Activated CD4-positive, alpha-beta T cell treated with anti-CD3 and anti-CD28 coated beads for 36 hours (primary cell): ENCODE results near the gene TBCD. TPM values are rescaled to one million over a fixed set of nuclear protein-coding genes. Genes with fewer than 3 reads are reported as not detected.

Experiments
- ATAC-seq: fragments of 200-7000 bp; cut with Tn5 transposase; one replicate; pipeline ENCODE4 v1.10.0; 2021; ENCODE audit warnings: mild to moderate bottlenecking, moderate library complexity
- CTCF ChIA-PET: fragments of 350-600 bp; sonication (Branson Sonifier 250); formaldehyde crosslinking; loops from one replicate; lab custom pipeline; 2021; ENCODE audit warnings: antibody characterized with exemption; lab: Charles Lee
- POLR2A ChIA-PET: fragments of 350-600 bp; sonication (Branson Sonifier 250); formaldehyde crosslinking; loops from one replicate; lab custom pipeline; 2021; ENCODE audit warnings: antibody characterized with exemption, inconsistent platforms; lab: Charles Lee
- DNase-seq: peaks from one replicate; pipeline ENCODE4 v3.0.0-alpha.2; 2020
- H3K27ac Mint-ChIP-seq: one replicate; pipeline ENCODE4 v1.8.0; 2021; ENCODE audit warnings: mixed read lengths
- H3K27me3 Mint-ChIP-seq: one replicate; pipeline ENCODE4 v1.8.0; 2021; ENCODE audit warnings: mixed read lengths
- H3K36me3 Mint-ChIP-seq: one replicate; pipeline ENCODE4 v1.8.0; 2021; ENCODE audit warnings: low read depth, mixed read lengths
- H3K4me1 Mint-ChIP-seq: one replicate; pipeline ENCODE4 v1.8.0; 2021; ENCODE audit warnings: mixed read lengths
- H3K4me3 Mint-ChIP-seq: one replicate; pipeline ENCODE4 v1.8.0; 2021; ENCODE audit warnings: mild to moderate bottlenecking, moderate library complexity, mixed read lengths
- H3K9me3 Mint-ChIP-seq: one replicate; pipeline ENCODE4 v1.8.0; 2021; ENCODE audit warnings: low read depth, mixed read lengths
- intact Hi-C, 2 experiments: fragments of 100-400 bp; cut with DNase I in 1 of 2; cut with micrococcal nuclease in 1 of 2; formaldehyde crosslinking; loops; one replicate each; pipeline versions ENCODE4 v1.14.2 to v1.15.1; 2022 to 2024; cut with DNase I, micrococcal nuclease
- total RNA-seq, 2 experiments: library from RNA; stranded (reverse); gene quantifications; one replicate each; pipeline ENCODE4 v1.2.3, GENCODE V29; 2021

The TBCD gene
- total RNA-seq, 2 experiments from 2014 or later: 83.3 to 97.2 TPM

DNA sequence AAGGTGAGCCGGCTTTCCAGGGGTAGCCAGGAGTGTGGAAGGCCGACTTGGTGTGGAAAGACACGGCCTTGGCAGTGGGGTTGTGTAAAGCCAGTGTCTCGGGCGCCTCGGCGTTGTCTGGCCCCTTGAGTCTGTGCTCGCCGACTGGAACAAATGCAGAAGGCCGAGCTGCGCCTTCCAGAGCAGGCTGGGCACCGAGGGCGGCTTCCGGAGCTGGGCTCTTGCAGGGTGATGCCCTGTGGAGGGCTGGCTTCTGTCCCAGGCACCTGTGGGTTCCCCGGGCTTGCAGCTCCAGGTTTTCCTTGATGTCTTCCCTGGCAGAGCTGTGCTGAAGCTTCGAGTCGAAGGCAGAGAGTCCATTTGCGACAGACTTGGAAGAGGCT is 79.9 kb downstream of the TBCD start:
- no peak for DNase-seq
- Mint-ChIP-seq H3K27me3 (no peaks in the 10 kb centered on the region), H3K36me3 (peaks cover 31% of the 10 kb centered on the region), H3K9me3 (no peaks in the 10 kb centered on the region), H3K4me1 (no peaks in the 10 kb centered on the region), H3K27ac (no peak overlapping the region), H3K4me3 (no peak overlapping the region)
- intact Hi-C loops: no loop called here
- no peak for ATAC-seq
- ChIA-PET POLR2A (no interaction called here), CTCF (no interaction called here)

DNA sequence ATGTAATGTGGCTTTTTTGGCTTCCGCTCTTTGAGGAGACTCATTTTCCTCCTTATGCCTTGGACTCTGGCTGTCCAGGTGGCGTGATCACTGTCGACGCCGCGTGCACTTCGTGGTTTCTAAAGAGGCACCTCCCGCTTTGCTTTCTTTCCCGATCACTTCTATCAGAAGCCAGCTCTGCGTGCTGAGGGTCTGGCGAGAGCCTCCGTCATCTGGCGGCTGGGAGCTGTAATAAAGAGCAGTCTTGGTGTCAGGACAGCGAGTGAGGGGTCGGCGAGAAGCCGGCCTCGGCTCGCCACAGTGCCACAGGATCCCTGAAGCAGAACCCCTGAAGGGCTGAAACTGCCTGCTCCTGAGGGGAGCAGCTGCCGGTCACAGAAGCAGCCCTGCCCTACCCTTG is 80.5 kb downstream of the TBCD start:
- H3K27ac Mint-ChIP-seq: no peak overlapping the region
- no peak for ATAC-seq
- intact Hi-C loops: no loop called here
- no peak overlapping the region for H3K4me3 Mint-ChIP-seq
- POLR2A ChIA-PET: no interaction called here
- H3K27me3 Mint-ChIP-seq: no peaks in the 10 kb centered on the region
- peaks cover 26% of the 10 kb centered on the region for H3K36me3 Mint-ChIP-seq
- no peak for DNase-seq
- H3K4me1 Mint-ChIP-seq: no peaks in the 10 kb centered on the region
- no peaks in the 10 kb centered on the region for H3K9me3 Mint-ChIP-seq
- CTCF ChIA-PET: no interaction called here

DNA sequence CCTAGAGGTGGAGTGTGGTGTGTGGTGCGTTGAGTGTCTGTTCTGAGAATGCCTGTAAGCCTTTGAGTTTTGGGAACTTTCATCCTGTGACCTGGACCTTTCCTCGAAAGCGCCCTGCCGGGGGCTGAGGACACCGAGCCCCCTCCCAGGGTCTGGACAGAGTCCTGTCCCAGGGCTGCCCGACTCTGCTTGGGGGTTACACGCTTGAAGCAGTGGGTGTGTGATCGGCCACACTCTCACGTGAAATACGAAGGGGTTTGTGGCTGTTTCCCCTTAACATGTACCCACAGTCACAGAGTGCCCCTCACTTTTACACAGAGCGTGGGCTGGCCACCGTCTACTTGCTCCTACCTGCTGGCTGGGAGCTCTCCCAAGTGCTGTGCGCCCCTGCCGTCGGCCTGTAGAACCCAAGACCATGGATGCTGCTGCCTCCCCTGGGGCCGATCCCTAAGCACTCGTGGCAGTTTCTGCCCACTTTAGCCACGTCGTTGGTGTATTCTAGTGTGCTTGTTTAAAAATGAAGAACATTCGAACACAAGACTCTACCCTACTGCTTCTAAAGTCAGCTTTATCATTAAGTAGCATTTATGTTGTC is 81.1 kb downstream of the TBCD start:
- Mint-ChIP-seq H3K4me3 (no peak overlapping the region), H3K27ac (no peak overlapping the region), H3K36me3 (peaks cover 20% of the 10 kb centered on the region), H3K27me3 (no peaks in the 10 kb centered on the region), H3K4me1 (no peaks in the 10 kb centered on the region), H3K9me3 (no peaks in the 10 kb centered on the region)
- intact Hi-C loops: no loop called here
- no peak for ATAC-seq
- DNase-seq: no peak
- ChIA-PET CTCF (no interaction called here), POLR2A (no interaction called here)

DNA sequence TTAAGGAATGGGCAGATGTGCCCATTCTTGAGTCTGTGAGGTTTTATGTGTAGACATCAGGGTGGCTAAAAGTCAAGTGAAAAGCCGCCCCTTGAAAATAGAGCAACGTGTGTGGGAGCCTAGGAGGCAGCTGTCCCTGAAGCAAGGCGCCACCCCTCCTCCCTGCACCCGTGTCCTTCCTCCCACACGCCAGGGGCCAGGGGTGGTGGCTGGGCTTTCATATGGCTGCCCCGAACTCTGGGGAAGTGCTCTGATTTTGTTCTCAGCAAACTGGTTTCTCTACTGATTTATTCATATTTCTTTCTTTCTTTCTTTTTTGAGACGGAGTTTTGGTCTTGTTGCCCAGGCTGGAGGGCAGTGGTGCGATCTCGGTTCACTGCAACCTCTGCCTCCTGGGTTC is 83.3 kb downstream of the TBCD start:
- CTCF ChIA-PET: no interaction called here
- Mint-ChIP-seq H3K4me3 (no peak overlapping the region), H3K27me3 (no peaks in the 10 kb centered on the region), H3K36me3 (peaks cover 7% of the 10 kb centered on the region), H3K27ac (no peak overlapping the region), H3K9me3 (no peaks in the 10 kb centered on the region), H3K4me1 (no peaks in the 10 kb centered on the region)
- ATAC-seq: no peak
- intact Hi-C loops: no loop called here
- POLR2A ChIA-PET: no interaction called here
- DNase-seq: no peak

DNA sequence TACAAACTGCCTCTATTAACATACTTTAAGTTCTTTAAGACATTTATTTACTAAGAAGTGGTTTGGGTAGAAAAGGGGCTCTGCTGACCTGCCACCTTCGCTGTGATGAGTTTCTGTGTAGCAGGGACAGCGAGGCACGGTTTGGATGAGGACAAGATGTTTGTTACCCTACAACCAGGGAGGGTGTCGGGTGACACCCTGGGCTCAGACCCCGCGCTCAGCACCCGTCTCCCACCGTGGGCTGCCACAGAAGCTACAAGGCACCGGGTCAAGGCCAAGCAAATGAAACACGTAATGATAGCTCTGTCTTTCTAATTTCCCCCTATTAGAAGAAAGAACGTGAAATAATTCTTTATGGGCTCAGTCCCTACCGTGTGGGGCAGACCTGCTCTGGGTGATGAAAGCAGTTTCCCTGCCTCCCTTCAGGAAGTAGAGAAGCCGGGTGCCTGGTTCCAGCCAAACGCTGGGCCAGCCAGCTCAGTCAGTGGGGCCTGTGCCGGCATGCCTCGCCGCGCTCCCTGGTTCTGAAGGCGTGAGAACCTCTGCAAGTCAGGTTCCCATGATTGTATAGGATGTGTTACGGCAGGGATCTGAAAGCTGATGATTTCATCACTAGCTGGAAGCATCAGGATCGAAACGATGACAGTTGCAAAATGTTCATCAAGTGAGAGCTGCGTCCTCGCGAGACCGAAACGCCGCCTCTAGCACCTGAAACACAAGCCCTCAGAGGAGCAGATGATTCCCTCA is 84.1 kb downstream of the TBCD start:
- DNase-seq (no peak), ATAC-seq (no peak)
- peaks cover 7% of the 10 kb centered on the region for H3K36me3 Mint-ChIP-seq
- ChIA-PET CTCF (interaction anchor here (0.6 kb wide), 1 partner anchor 248 kb away, joined by 3 read pairs; no protein-coding TSS in a partner anchor), POLR2A (no interaction called here)
- H3K9me3 Mint-ChIP-seq: no peaks in the 10 kb centered on the region
- no peak overlapping the region for H3K27ac Mint-ChIP-seq
- no peak overlapping the region for H3K4me3 Mint-ChIP-seq
- intact Hi-C loops: no loop called here
- no peaks in the 10 kb centered on the region for H3K4me1 Mint-ChIP-seq
- H3K27me3 Mint-ChIP-seq: no peaks in the 10 kb centered on the region

DNA sequence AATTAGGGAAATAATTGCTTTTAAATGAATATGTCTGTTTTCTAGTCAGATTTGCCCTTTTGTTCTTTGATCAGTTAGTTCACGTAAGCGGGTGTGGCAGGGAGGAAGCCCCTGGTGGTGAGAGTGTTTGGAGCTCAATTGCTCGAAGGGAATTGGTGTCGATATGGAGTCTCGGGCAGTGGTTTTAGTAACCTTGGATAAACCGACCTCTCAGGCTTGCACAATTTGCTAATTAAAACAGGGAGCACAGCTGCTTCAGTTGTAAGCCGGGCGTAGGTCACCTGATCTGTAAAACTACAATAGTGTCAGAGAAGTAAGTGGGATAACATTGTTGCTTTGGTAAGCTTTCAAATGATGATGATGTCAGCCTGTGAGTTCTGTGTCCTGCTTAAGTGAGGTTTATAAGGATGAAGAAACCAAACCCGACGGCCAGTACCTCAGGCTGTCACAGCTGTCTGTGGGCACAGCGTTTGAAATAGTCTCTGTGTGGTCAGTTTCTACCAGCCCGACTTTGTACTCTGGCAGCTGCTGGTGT is 85.0 kb downstream of the TBCD start:
- Mint-ChIP-seq H3K4me1 (no peaks in the 10 kb centered on the region), H3K9me3 (no peaks in the 10 kb centered on the region), H3K27ac (no peak overlapping the region), H3K4me3 (no peak overlapping the region), H3K36me3 (peaks cover 7% of the 10 kb centered on the region), H3K27me3 (no peaks in the 10 kb centered on the region)
- DNase-seq: no peak
- CTCF ChIA-PET: interaction anchor here (0.6 kb wide), 1 partner anchor 247 kb away, joined by 3 read pairs; no protein-coding TSS in a partner anchor
- POLR2A ChIA-PET: no interaction called here
- ATAC-seq: no peak
- intact Hi-C loops: no loop called here

DNA sequence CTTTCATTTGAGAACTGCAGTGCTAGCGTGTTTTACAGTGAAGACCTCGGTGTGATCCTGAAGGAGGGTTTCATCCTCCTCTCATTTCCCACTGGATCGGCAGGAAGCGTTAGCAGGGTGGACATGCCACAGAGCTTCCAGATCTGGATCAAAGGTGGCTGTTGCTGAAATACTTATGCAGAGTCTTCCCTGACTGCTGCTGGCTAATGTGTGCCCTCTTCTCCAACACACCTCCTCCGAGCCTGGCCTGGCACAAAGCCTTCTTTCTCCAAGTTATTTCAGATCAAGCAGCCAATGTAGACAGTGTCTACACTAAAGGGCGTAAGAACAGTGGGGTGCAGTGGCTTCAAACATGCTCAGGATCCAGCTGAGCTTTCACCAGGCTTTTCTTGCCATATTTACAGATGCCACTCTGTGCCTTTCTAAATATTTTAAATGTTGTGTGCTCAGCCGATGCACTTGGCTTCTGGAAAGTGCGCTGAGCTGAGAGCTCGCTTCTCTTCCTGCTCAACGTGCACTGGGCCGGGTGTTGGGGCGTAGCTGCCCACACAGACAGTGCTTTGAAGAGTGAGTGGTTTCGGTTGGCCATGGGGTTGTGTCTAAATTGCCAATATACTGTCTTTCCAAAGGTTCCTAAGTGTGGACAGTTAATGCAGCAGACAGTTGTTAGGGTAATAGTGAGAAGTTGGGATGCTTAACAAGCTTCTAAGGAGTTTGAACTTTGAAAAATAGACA is 85.9 kb downstream of the TBCD start:
- no peak overlapping the region for H3K4me3 Mint-ChIP-seq
- H3K36me3 Mint-ChIP-seq: peaks cover 7% of the 10 kb centered on the region
- no peaks in the 10 kb centered on the region for H3K4me1 Mint-ChIP-seq
- intact Hi-C loops: no loop called here
- H3K27me3 Mint-ChIP-seq: no peaks in the 10 kb centered on the region
- no peak for DNase-seq
- ChIA-PET CTCF (no interaction called here), POLR2A (no interaction called here)
- no peaks in the 10 kb centered on the region for H3K9me3 Mint-ChIP-seq
- H3K27ac Mint-ChIP-seq: no peak overlapping the region
- no peak for ATAC-seq

DNA sequence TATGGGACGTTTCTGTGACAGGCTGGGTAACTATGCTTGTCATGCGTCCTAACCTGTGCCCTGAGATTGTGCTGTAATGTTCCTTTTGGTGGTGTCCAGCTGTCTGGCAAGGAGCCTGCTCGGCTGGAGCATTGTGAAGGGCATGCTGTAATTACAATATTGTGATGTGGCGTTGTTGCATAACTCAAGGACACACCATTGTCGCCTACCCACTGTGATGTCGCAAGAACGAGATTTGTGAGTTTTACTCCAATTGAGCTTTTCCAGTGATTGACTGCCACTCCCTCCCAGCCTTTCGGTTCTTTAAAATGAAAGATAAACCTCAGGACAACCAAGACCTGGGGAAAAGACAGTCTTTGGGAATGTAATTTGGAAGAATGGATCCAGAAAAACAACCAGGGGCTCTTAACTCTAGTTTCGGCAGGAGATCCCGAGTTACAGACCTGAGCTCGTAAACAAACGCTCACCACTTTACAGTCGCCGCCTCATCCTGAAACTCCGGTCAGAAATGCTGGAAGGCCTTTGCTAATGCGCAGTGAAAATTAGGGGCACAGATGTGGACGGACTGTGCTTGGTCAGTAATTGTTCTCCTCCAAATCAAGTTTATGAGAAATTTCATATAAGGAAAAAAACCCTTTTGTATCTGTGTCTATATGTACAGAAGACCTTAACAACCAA is 86.7 kb downstream of the TBCD start:
- H3K9me3 Mint-ChIP-seq: no peaks in the 10 kb centered on the region
- intact Hi-C loops: no loop called here
- ATAC-seq (no peak), DNase-seq (no peak)
- H3K4me3 Mint-ChIP-seq: no peak overlapping the region
- ChIA-PET CTCF (interaction anchor here (0.6 kb wide), 1 partner anchor 42 kb away, joined by 5 read pairs; no protein-coding TSS in a partner anchor), POLR2A (no interaction called here)
- H3K4me1 Mint-ChIP-seq: peaks cover under 1% of the 10 kb centered on the region
- H3K27me3 Mint-ChIP-seq: no peaks in the 10 kb centered on the region
- H3K27ac Mint-ChIP-seq: no peak overlapping the region
- peaks cover 3% of the 10 kb centered on the region for H3K36me3 Mint-ChIP-seq

DNA sequence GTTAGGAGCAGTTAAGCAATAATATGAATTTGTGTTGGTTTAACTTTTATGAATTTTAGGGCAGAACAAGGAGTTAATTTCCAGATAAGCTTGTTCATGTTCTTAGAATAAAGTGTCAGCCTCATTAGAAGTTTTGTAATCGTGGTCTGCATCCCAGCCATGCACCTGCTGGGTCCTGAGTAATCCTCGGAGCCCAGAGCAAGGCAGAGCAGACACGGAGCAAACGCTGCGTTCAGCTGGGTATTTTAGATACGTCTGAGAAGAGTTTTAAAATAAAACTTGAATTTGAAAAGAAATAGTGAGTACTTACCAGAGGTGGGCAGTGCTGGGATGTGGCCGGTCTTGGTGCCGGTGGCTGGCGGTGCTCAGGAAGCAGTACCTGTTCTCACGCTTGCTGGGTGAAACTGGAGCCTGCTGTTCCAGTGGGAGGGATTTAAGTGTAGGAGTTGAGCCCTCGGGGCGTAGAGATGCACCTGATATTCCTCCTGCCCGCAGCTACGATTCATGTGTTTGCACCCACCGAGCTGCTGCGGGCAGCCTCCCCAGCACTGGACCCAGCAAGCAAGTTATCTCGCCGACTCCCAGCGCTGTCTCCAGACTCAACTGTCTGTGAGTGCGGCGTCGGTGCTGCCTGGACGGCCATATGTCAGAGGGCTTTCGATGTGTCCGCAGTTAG is 87.9 kb downstream of the TBCD start, which contains the start of gene ZNF750:
Gene ZNF750 (minus strand): TSS at position 406 of the 676 bp plus-strand sequence. CDS start 7,568 bp downstream, outside the sequence.
- no peaks in the 10 kb centered on the region for H3K9me3 Mint-ChIP-seq
- H3K36me3 Mint-ChIP-seq: no peaks in the 10 kb centered on the region
- CTCF ChIA-PET: interaction anchor here (0.7 kb wide), 1 partner anchor 244 kb away, joined by 3 read pairs; no protein-coding TSS in a partner anchor
- POLR2A ChIA-PET: no interaction called here
- no peaks in the 10 kb centered on the region for H3K27me3 Mint-ChIP-seq
- no peak within 1 kb of the TSS for H3K27ac Mint-ChIP-seq
- intact Hi-C loops: no loop called here
- no peak for ATAC-seq
- DNase-seq: no peak
- H3K4me1 Mint-ChIP-seq: peaks cover 12% of the 10 kb centered on the region
- no peak within 1 kb of the TSS for H3K4me3 Mint-ChIP-seq

DNA sequence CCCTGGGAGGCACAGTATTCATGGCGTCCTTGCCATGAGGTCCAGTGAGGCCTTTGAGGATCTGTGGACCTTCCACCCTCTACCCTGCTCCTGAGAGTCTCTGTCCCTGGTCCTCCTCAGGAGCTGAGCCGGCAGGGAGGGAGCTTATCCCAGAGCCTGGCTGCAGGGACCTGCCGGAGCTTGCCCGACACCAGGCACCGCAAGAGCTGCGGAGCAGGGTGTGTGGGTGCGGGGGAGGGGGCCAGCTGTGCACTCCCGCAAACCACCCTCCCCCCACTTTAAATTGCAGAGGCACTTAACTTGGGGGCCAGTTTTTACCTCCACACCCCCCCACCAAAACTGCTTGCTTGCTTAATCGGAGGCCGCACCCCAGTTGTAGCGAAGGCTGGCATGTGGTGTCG is 88.6 kb downstream of the TBCD start:
- H3K36me3 Mint-ChIP-seq: no peaks in the 10 kb centered on the region
- ATAC-seq (no peak), DNase-seq (no peak)
- H3K4me1 Mint-ChIP-seq: peaks cover 12% of the 10 kb centered on the region
- no peak overlapping the region for H3K27ac Mint-ChIP-seq
- H3K27me3 Mint-ChIP-seq: no peaks in the 10 kb centered on the region
- POLR2A ChIA-PET: no interaction called here
- no peaks in the 10 kb centered on the region for H3K9me3 Mint-ChIP-seq
- CTCF ChIA-PET: no interaction called here
- no peak overlapping the region for H3K4me3 Mint-ChIP-seq
- intact Hi-C loops: no loop called here
